ENCODE measurements around the gene ITM2C. TPM values are rescaled to one million over a fixed set of nuclear protein-coding genes. Genes with fewer than 3 reads are reported as not detected.

The ITM2C gene
- total and polyA plus RNA-seq, 9 of the 15 experiments (the other 6 are each of a cell fraction or from before 2014, with no cell fraction given): 0.49 to 58.8 (median 21.5) TPM

GRCh38 chr2:230912724-230913123 is 48.0 kb downstream of the ITM2C start:
- ChIA-PET CTCF (ENCODE audit: low intra/inter-chr PET ratio) (interaction anchor here (1.3 kb wide), 1 partner anchor 11 kb away, joined by 5 read pairs; no protein-coding TSS in a partner anchor), POLR2A (no interaction called here)
- no peak overlapping the region for H2AFZ ChIP-seq (ENCODE audit: low read depth, low read length)
- no peaks in the 10 kb centered on the region for H3K36me3 ChIP-seq (ENCODE audit: control insufficient read depth, insufficient read depth, low read length)
- H3K79me2 ChIP-seq (ENCODE audit: control insufficient read depth, insufficient read depth, low read length): no peaks in the 10 kb centered on the region
- no peak overlapping the region for H3K4me2 ChIP-seq (ENCODE audit: insufficient read depth, low read length)
- DNase-seq (ENCODE audit: extremely low read depth in 1 of 4, low spot score in 3 of 4) (no peak), ATAC-seq (no peak), FAIRE-seq (no peak)
- H3K4me3 ChIP-seq: no peak overlapping the region
- H3K9ac ChIP-seq (ENCODE audit: insufficient read depth in 1 of 2, low read depth in 2 of 2, low read length in 2 of 2): no peak overlapping the region
- 90% methylated on average over 5 of the region's 5 CpGs for WGBS (ENCODE audit: insufficient coverage, low coverage, missing lambda C conversion rate)
- H3K9me3 ChIP-seq (replicated peaks; ENCODE audit: control insufficient read depth, insufficient read depth, low read depth, low read length): no peaks in the 10 kb centered on the region
- H3K4me1 ChIP-seq (replicated peaks in 1 of 2; ENCODE audit: control insufficient read depth in 2 of 2, insufficient read depth in 2 of 2, low read length in 2 of 2): peaks cover 14 to 31% of the 10 kb centered on the region in 2 experiments; a peak in 4 of 5 replicates
- no peaks in the 10 kb centered on the region for H3K27me3 ChIP-seq (ENCODE audit: control insufficient read depth in 2 of 2, insufficient read depth in 2 of 2, low read length in 2 of 2)
- intact Hi-C loops (cut with micrococcal nuclease): loop anchor here (1.0 kb wide), 2 partner anchors 10 to 88 kb away; no protein-coding TSS in a partner anchor
- no peaks in the 10 kb centered on the region for H4K20me1 ChIP-seq (replicated peaks; ENCODE audit: control insufficient read depth, insufficient read depth, low read length)
- no TSS peak for BruUV-seq (replicated peaks)
- in situ Hi-C loops (cut with MboI): no loop called here
- H3K27ac ChIP-seq (ENCODE audit: extremely low read depth, low read depth, low read length): no peak overlapping the region
- TF ChIP-seq ZNF324 (CRISPR knock-in tag; IDR thresholded peaks at IDR 0.05): no peak
- no peaks in the 10 kb centered on the region for H3K9me1 ChIP-seq (ENCODE audit: control insufficient read depth, insufficient read depth, low read length)

GRCh38 chr2:230913406-230914143 is 48.8 kb downstream of the ITM2C start:
- Histone ChIP-seq H3K9me3 (replicated peaks; ENCODE audit: control insufficient read depth, insufficient read depth, low read depth, low read length) (no peaks in the 10 kb centered on the region), H2AFZ (ENCODE audit: low read depth, low read length) (no peak overlapping the region), H3K4me1 (replicated peaks in 1 of 2; ENCODE audit: control insufficient read depth in 2 of 2, insufficient read depth in 2 of 2, low read length in 2 of 2) (peaks cover 6 to 24% of the 10 kb centered on the region in 2 experiments; a peak in 4 of 5 replicates), H3K27ac (ENCODE audit: extremely low read depth, low read depth, low read length) (no peak overlapping the region), H4K20me1 (replicated peaks; ENCODE audit: control insufficient read depth, insufficient read depth, low read length) (no peaks in the 10 kb centered on the region), H3K79me2 (ENCODE audit: control insufficient read depth, insufficient read depth, low read length) (no peaks in the 10 kb centered on the region), H3K27me3 (ENCODE audit: control insufficient read depth in 2 of 2, insufficient read depth in 2 of 2, low read length in 2 of 2) (no peaks in the 10 kb centered on the region), H3K4me3 (no peak overlapping the region), H3K36me3 (ENCODE audit: control insufficient read depth, insufficient read depth, low read length) (no peaks in the 10 kb centered on the region), H3K9me1 (ENCODE audit: control insufficient read depth, insufficient read depth, low read length) (no peaks in the 10 kb centered on the region), H3K9ac (ENCODE audit: insufficient read depth in 1 of 2, low read depth in 2 of 2, low read length in 2 of 2) (no peak overlapping the region), H3K4me2 (ENCODE audit: insufficient read depth, low read length) (no peak overlapping the region)
- intact Hi-C loops (cut with micrococcal nuclease) (loop anchor here (1.0 kb wide), 2 partner anchors 11 to 89 kb away; no protein-coding TSS in a partner anchor), in situ Hi-C loops (cut with MboI) (no loop called here)
- ATAC-seq (peak; percentile 67; the same call in 2 of the 3 replicates), FAIRE-seq (peak; percentile 70), DNase-seq (ENCODE audit: extremely low read depth in 1 of 4, low spot score in 3 of 4) (peak; percentile 53 to 62 (median 58))
- CTCF ChIA-PET (ENCODE audit: low intra/inter-chr PET ratio): interaction anchor here (0.7 to 1.3 kb wide), 2 partner anchors 12 to 66 kb away, joined by 4 to 5 read pairs; no protein-coding TSS in a partner anchor
- POLR2A ChIA-PET: no interaction called here
- WGBS (ENCODE audit: insufficient coverage, low coverage, missing lambda C conversion rate): 48% methylated on average over 5 of the region's 5 CpGs
- no TSS peak for BruUV-seq (replicated peaks)
- 0 out of 4 replicates have a peak, but pooled peaks of 1 of the 2 experiments have one; percentile 23 for TF ChIP-seq RCOR1 (IDR thresholded peaks at IDR 0.05; ENCODE audit: borderline replicate concordance in 1 of 2, low read depth in 2 of 2, low read length in 2 of 2)
- no peak for TF ChIP-seq ARID1B (IDR thresholded peaks at IDR 0.05)
- TF ChIP-seq RAD21 (CRISPR knock-in tag; conservative IDR thresholded peaks at IDR 0.05 in 1 of 2, IDR thresholded peaks at IDR 0.05 in 1 of 2): peak; percentile 59 to 74
- peak; percentile 51 for TF ChIP-seq CTCFL (IDR thresholded peaks at IDR 0.05; ENCODE audit: borderline replicate concordance, insufficient read depth, low read depth, low read length, poor library complexity, severe bottlenecking)
- peak in 1 of 2 experiments; percentile 37; a peak in 1 of 4 replicates for TF ChIP-seq MAZ (CRISPR knock-in tag; conservative IDR thresholded peaks at IDR 0.05 in 1 of 2, IDR thresholded peaks at IDR 0.05 in 1 of 2)
- no peak for TF ChIP-seq NR3C1 (CRISPR knock-in tag; IDR thresholded peaks at IDR 0.05)
- peak; percentile 39; the same call in 1 of the 2 replicates for TF ChIP-seq CEBPB (tag; IDR thresholded peaks at IDR 0.05)
- TF ChIP-seq PRPF4 (IDR thresholded peaks at IDR 0.05; ENCODE audit: insufficient read depth, low read depth, low read length, poor library complexity, severe bottlenecking): no peak
- TF ChIP-seq RFX5 (IDR thresholded peaks at IDR 0.05; ENCODE audit: low read depth, low read length): peak; percentile 69; the same call in 1 of the 2 replicates
- TF ChIP-seq HOXB6 (CRISPR knock-in tag; IDR thresholded peaks at IDR 0.05; ENCODE audit: borderline replicate concordance): no peak
- TF ChIP-seq DIDO1 (tag; IDR thresholded peaks at IDR 0.05; ENCODE audit: low read depth): no peak
